HCT116 (cell line): ENCODE measurements around the gene PARVB. TPM values are rescaled to one million over a fixed set of nuclear protein-coding genes. Genes with fewer than 3 reads are reported as not detected.

ENCODE experiments used
- ATAC-seq: fragments of 200-7000 bp; cut with Tn5 transposase; 2 replicates; pipeline ENCODE4 v1.9.1; 2020; ENCODE audit warnings: mild to moderate bottlenecking, moderate library complexity
- BruUV-seq: library from RNA; stranded (reverse); fragments of 400-500 nt; replicated peaks from 2 replicates; lab custom pipeline; 2021; lab: Mats Ljungman, UMichigan
- CTCF ChIA-PET: fragments of 300-600 bp; sonication (Branson Sonifier 250); formaldehyde crosslinking; loops from one replicate; lab custom pipeline; 2021; ENCODE audit warnings: antibody characterized with exemption; lab: Charles Lee
- POLR2A ChIA-PET: fragments of 300-600, 350-600 bp; sonication (Branson Sonifier 250); formaldehyde crosslinking; loops from one replicate; lab custom pipeline; 2021; ENCODE audit warnings: antibody characterized with exemption; lab: Charles Lee
- RAD21 ChIA-PET, 2 experiments: fragments of 300-600 bp; sonication (Branson Sonifier 250); formaldehyde crosslinking; loops; one replicate each; lab custom pipeline; 2023; ENCODE audit warnings: low total read pairs in 2 of 2; ENCODE audit not compliant: uncharacterized antibody in 2 of 2, unreplicated experiment in 2 of 2, low non-redundant PET in 1 of 2; lab: Charles Lee
- DNase-seq: peaks from one replicate; pipeline ENCODE4 v3.0.0-alpha.2; 2010; ENCODE audit warnings: low read depth, low spot score
- H2AFZ ChIP-seq: fragments of 200-600 bp; shearing (Covaris generic), sonication (generic); 2 replicates; pipeline ENCODE4 v1.6.1; 2017; ENCODE audit warnings: low read depth, mixed run types, mixed read lengths, antibody characterized with exemption, low read length; ENCODE audit not compliant: poor library complexity, severe bottlenecking
- H3K27ac ChIP-seq: 2 replicates; pipeline ENCODE4 v1.5.1; 2012; ENCODE audit warnings: low read depth, low read length
- H3K27me3 ChIP-seq: fragments of 200-600 bp; sonication (generic); 2 replicates; pipeline ENCODE4 v1.6.1; 2016; ENCODE audit warnings: mixed run types, low read length, mixed read lengths; ENCODE audit not compliant: insufficient read depth
- H3K36me3 ChIP-seq, 2 experiments: fragments of 200-500 bp in 1 of 2; fragments of 200-600 bp in 1 of 2; sonication (Bioruptor generic) in 1 of 2; sonication (generic) in 1 of 2; 2 replicates each; pipeline versions ENCODE4 v1.5.1 to v1.6.1; 2014 to 2016; ENCODE audit warnings: low read length in 2 of 2, inconsistent platforms in 1 of 2, mixed read lengths in 1 of 2, mixed run types in 1 of 2; ENCODE audit not compliant: insufficient read depth in 2 of 2, control insufficient read depth in 1 of 2
- H3K4me1 ChIP-seq, 2 experiments: fragments of 200-600 bp in 1 of 2; sonication (generic) in 1 of 2; 2 replicates each; pipeline versions ENCODE4 v1.5.1 to v1.6.1; 2012 to 2017; ENCODE audit warnings: low read length in 2 of 2, inconsistent platforms in 1 of 2, mild to moderate bottlenecking in 1 of 2, mixed read lengths in 1 of 2, mixed run types in 1 of 2, moderate library complexity in 1 of 2; ENCODE audit not compliant: insufficient read depth in 2 of 2, control insufficient read depth in 1 of 2
- H3K4me2 ChIP-seq: fragments of 200-600 bp; sonication (generic); 2 replicates; pipeline ENCODE4 v1.6.1; 2017; ENCODE audit warnings: mixed run types, low read length, mixed read lengths
- H3K4me3 ChIP-seq, 2 experiments: fragments of 200-600 bp in 1 of 2; sonication (generic) in 1 of 2; replicated peaks in 1 of 2; 2 replicates each; pipeline ENCODE4 v1.5.1; 2011 to 2016; ENCODE audit warnings: low read length in 2 of 2, control low read depth in 1 of 2, low read depth in 1 of 2, mild to moderate bottlenecking in 1 of 2, mixed read lengths in 1 of 2, mixed run types in 1 of 2
- H3K79me2 ChIP-seq: fragments of 200-600 bp; sonication (generic); 2 replicates; pipeline ENCODE4 v1.6.1; 2017; ENCODE audit warnings: mild to moderate bottlenecking, mixed run types, low read length, moderate library complexity, mixed read lengths; ENCODE audit not compliant: insufficient read depth
- H3K9ac ChIP-seq: fragments of 200-600 bp; sonication (generic); 2 replicates; pipeline ENCODE4 v1.6.1; 2016; ENCODE audit warnings: low read length, mixed read lengths
- H3K9me2 ChIP-seq: fragments of 200-600 bp; sonication (generic), shearing (Covaris generic); 2 replicates; pipeline ENCODE4 v1.6.1; 2017; ENCODE audit warnings: mixed run types, mild to moderate bottlenecking, moderate library complexity; ENCODE audit not compliant: insufficient read depth
- H3K9me3 ChIP-seq, 2 experiments: fragments of 200-500 bp in 1 of 2; fragments of 200-600 bp in 1 of 2; sonication (Bioruptor generic) in 1 of 2; sonication (generic) in 1 of 2; 2 replicates each; pipeline ENCODE4 v1.6.1; 2014 to 2017; ENCODE audit warnings: low read length in 2 of 2, mixed read lengths in 2 of 2, inconsistent platforms in 1 of 2, low read depth in 1 of 2, mild to moderate bottlenecking in 1 of 2, mixed run types in 1 of 2, moderate library complexity in 1 of 2; ENCODE audit not compliant: control insufficient read depth in 1 of 2, insufficient read depth in 1 of 2
- H4K20me1 ChIP-seq: fragments of 200-600 bp; sonication (generic), shearing (Covaris generic); 2 replicates; pipeline ENCODE4 v1.6.1; 2017; ENCODE audit warnings: mixed run types, mild to moderate bottlenecking, moderate library complexity; ENCODE audit not compliant: insufficient read depth
- CEBPB ChIP-seq: IDR thresholded peaks from 2 replicates; pipeline ENCODE4 v1.6.1; 2012; ENCODE audit warnings: low read depth
- EGR1 ChIP-seq: IDR thresholded peaks from 2 replicates; pipeline ENCODE4 v1.6.1; 2012; ENCODE audit warnings: low read depth
- EZH2 ChIP-seq: fragments of 200-600 bp; sonication (generic); IDR thresholded peaks from 2 replicates; pipeline ENCODE4 v1.6.1; 2017; ENCODE audit warnings: antibody characterized with exemption, mixed run types
- FOSL1 ChIP-seq: IDR thresholded peaks from 2 replicates; pipeline ENCODE4 v1.6.1; 2012; ENCODE audit warnings: low read depth
- JUND ChIP-seq: IDR thresholded peaks from 2 replicates; pipeline ENCODE4 v1.6.1; 2012
- MAX ChIP-seq: IDR thresholded peaks from 2 replicates; pipeline ENCODE4 v1.6.1; 2012
- POLR2A ChIP-seq: IDR thresholded peaks from 2 replicates; pipeline ENCODE4 v1.7.0; 2011; ENCODE audit warnings: borderline replicate concordance; ENCODE audit not compliant: insufficient read depth, insufficient read length; ENCODE audit errors: extremely low read depth
- SIN3A ChIP-seq: IDR thresholded peaks from 2 replicates; pipeline ENCODE4 v1.6.1; 2012; ENCODE audit warnings: low read depth
- SP1 ChIP-seq: IDR thresholded peaks from 2 replicates; pipeline ENCODE4 v1.6.1; 2012; ENCODE audit warnings: low read depth
- SRF ChIP-seq: IDR thresholded peaks from 2 replicates; pipeline ENCODE4 v1.6.1; 2012; ENCODE audit warnings: low read depth
- TCF7L2 ChIP-seq: IDR thresholded peaks from 2 replicates; pipeline ENCODE4 v1.7.0; 2011; ENCODE audit warnings: borderline replicate concordance, inconsistent platforms; ENCODE audit not compliant: insufficient read depth, insufficient read length; ENCODE audit errors: extremely low read depth
- ZFX ChIP-seq: fragments of 450-650 bp; IDR thresholded peaks from 2 replicates; pipeline ENCODE4 v1.6.1; 2017
- intact Hi-C: fragments of 100-400 bp; cut with micrococcal nuclease; formaldehyde crosslinking; loops from 2 replicates; pipeline ENCODE4 v1.10.0; 2022
- total RNA-seq: library from RNA; stranded (reverse); gene quantifications from one replicate; pipeline ENCODE4 v1.2.1, GENCODE V29; 2021; ENCODE audit not compliant: unreplicated experiment
- TF ChIP-seq, protein P1 (sequence below): IDR thresholded peaks from 2 replicates; pipeline ENCODE4 v1.6.1; 2011; ENCODE audit warnings: mild to moderate bottlenecking, low read length, moderate library complexity; ENCODE audit not compliant: insufficient replicate concordance; ENCODE audit errors: extremely low read depth
- TF ChIP-seq, protein P2 (sequence below): IDR thresholded peaks from 2 replicates; pipeline ENCODE4 v1.6.1; 2012
- TF ChIP-seq, protein P3 (sequence below): IDR thresholded peaks from 2 replicates; pipeline ENCODE4 v1.6.1; 2012; ENCODE audit warnings: low read depth

Gene PARVB
- total RNA-seq, 1 experiment from 2014 or later, result 21.4 TPM

DNA sequence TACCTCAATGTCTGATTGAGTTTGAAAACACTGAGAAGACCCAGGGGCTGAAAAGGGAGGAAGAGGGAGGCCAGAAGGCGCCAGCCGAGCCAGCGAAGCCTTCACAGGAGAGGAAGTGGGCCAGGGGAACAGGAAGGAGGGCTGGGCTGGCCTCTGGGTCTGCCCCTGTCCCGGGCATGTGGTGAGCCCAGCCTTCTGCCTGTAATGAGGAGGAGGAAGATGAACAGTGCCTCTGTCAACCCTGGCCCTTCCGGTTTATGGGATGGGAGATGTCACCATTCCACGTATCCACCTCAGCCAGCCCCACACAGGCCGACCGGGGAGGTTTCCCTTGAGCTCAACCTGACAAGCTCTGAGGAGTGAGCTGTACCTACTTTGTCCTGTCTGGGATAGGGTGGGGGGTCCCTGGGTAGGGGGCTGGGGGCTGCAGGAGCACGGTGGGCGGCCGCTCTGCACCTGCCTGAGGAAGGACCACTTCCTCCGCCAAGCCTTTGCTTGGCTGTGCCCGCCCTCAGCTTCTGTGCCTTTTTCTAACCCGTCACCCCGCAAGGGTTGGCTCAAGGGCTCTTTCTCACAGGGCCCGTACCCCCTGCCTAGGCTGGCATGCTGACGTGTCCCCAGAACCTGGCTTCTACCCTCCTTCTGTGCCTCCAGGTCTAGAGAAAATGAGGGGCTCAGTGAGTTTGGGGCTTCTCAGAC is 158.6 kb downstream of the PARVB start:
- H3K27ac ChIP-seq, result no peak overlapping the region
- no TSS peak for BruUV-seq
- POLR2A ChIA-PET, result no interaction called here
- TF ChIP-seq, protein P1, sequence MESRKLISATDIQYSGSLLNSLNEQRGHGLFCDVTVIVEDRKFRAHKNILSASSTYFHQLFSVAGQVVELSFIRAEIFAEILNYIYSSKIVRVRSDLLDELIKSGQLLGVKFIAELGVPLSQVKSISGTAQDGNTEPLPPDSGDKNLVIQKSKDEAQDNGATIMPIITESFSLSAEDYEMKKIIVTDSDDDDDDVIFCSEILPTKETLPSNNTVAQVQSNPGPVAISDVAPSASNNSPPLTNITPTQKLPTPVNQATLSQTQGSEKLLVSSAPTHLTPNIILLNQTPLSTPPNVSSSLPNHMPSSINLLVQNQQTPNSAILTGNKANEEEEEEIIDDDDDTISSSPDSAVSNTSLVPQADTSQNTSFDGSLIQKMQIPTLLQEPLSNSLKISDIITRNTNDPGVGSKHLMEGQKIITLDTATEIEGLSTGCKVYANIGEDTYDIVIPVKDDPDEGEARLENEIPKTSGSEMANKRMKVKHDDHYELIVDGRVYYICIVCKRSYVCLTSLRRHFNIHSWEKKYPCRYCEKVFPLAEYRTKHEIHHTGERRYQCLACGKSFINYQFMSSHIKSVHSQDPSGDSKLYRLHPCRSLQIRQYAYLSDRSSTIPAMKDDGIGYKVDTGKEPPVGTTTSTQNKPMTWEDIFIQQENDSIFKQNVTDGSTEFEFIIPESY, result no peak
- TF ChIP-seq FOSL1 (no peak), POLR2A (no peak), SP1 (no peak), CEBPB (no peak), SRF (no peak), JUND (no peak), EZH2 (no peak), SIN3A (no peak), TCF7L2 (no peak), ZFX (no peak), MAX (no peak), EGR1 (no peak)
- TF ChIP-seq, protein P2, sequence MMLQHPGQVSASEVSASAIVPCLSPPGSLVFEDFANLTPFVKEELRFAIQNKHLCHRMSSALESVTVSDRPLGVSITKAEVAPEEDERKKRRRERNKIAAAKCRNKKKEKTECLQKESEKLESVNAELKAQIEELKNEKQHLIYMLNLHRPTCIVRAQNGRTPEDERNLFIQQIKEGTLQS, result no peak
- TF ChIP-seq, protein P3, sequence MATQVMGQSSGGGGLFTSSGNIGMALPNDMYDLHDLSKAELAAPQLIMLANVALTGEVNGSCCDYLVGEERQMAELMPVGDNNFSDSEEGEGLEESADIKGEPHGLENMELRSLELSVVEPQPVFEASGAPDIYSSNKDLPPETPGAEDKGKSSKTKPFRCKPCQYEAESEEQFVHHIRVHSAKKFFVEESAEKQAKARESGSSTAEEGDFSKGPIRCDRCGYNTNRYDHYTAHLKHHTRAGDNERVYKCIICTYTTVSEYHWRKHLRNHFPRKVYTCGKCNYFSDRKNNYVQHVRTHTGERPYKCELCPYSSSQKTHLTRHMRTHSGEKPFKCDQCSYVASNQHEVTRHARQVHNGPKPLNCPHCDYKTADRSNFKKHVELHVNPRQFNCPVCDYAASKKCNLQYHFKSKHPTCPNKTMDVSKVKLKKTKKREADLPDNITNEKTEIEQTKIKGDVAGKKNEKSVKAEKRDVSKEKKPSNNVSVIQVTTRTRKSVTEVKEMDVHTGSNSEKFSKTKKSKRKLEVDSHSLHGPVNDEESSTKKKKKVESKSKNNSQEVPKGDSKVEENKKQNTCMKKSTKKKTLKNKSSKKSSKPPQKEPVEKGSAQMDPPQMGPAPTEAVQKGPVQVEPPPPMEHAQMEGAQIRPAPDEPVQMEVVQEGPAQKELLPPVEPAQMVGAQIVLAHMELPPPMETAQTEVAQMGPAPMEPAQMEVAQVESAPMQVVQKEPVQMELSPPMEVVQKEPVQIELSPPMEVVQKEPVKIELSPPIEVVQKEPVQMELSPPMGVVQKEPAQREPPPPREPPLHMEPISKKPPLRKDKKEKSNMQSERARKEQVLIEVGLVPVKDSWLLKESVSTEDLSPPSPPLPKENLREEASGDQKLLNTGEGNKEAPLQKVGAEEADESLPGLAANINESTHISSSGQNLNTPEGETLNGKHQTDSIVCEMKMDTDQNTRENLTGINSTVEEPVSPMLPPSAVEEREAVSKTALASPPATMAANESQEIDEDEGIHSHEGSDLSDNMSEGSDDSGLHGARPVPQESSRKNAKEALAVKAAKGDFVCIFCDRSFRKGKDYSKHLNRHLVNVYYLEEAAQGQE, result no peak
- TF ChIP-seq, all 23 proteins: peak for 0
- Histone ChIP-seq H3K27me3 (peaks cover 3% of the 10 kb centered on the region; the same call in 1 of the 2 replicates), H3K79me2 (no peaks in the 10 kb centered on the region), H3K4me3 (no peak overlapping the region), H3K9me3 (no peaks in the 10 kb centered on the region), H3K4me2 (no peak overlapping the region), H3K4me1 (no peaks in the 10 kb centered on the region), H2AFZ (no peak overlapping the region), H3K36me3 (no peaks in the 10 kb centered on the region), H3K9ac (no peak overlapping the region), H3K9me2 (no peaks in the 10 kb centered on the region), H4K20me1 (no peaks in the 10 kb centered on the region)
- intact Hi-C loops, result no loop called here
- no peak for DNase-seq
- ATAC-seq, result no peak
- ChIA-PET RAD21 (no interaction called here), CTCF (no interaction called here)
